HG02642 (cell line): Measurements from ENCODE around the gene LDB3.

Experiments
- ATAC-seq: cut with Tn5 transposase; IDR thresholded peaks from one replicate; pipeline ENCODE4 v1.9.1; 2021; ENCODE audit warnings: mild to moderate bottlenecking; ENCODE audit not compliant: unreplicated experiment, poor library complexity

LDB3 gene

DNA sequence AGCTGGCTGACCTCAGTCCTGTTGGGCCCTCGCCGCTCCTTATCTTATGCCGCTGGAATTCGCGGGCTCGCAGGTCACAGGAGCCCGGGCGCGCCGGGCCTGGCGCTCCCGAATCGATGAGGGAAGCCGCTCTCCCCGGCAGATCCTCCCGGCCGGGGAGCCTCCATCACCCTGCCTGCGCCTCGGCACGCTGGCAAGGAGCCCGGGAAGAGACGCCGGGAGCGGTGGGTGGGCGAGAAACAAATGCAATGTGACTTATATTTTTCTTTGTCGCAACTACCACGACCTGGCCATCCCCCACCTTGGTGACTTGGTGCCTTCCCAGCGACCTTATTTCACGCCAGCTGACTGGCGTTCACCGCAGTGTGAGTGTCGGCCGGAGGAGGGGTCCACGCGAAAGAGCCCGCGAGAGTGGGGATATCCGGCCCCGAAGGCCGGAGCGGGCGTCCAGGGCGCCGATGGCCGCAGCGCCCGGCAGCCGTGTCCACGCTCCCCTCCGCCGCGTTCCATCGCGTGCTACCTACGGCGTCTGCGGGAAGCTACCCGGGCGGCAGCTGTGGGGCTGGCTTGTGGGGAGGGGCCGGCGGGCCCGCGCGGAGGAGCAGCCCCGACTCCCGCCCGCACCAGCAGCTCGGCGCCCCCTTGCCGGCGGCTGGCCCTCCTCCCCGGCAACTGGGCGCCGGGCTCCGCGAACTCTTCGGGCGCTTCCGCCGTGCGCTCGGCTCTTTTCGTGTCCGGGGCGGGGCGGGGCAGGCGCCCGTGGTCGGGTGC is 87.6 kb downstream of the LDB3 start:
- ATAC-seq: peak; percentile 86

DNA sequence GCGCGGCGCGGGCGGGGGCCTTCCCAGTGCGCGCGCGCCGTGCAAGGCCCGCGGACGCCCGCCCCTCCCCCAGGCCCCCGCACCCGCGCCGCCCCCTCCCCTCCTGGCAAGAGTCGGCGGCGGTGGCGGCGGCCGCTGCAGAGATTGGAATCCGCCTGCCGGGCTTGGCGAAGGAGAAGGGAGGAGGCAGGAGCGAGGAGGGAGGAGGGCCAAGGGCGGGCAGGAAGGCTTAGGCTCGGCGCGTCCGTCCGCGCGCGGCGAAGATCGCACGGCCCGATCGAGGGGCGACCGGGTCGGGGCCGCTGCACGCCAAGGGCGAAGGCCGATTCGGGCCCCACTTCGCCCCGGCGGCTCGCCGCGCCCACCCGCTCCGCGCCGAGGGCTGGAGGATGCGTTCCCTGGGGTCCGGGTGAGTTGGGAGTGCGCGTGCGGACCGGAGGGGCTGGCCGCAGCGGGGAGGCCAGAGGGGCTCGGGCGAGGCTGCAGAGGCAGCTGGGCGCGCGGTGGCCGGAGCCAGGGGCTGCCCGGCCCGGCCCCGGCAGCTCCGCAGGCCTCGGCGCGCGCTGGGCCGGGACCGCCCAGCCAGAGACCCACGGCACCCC is 88.3 kb downstream of the LDB3 start, which contains the start of gene BMPR1A:
Gene BMPR1A, plus strand, starts transcription at position 109 of the 602 bp plus-strand sequence. CDS start 119,400 bp downstream, outside the sequence.
- ATAC-seq: peak; percentile 41

DNA sequence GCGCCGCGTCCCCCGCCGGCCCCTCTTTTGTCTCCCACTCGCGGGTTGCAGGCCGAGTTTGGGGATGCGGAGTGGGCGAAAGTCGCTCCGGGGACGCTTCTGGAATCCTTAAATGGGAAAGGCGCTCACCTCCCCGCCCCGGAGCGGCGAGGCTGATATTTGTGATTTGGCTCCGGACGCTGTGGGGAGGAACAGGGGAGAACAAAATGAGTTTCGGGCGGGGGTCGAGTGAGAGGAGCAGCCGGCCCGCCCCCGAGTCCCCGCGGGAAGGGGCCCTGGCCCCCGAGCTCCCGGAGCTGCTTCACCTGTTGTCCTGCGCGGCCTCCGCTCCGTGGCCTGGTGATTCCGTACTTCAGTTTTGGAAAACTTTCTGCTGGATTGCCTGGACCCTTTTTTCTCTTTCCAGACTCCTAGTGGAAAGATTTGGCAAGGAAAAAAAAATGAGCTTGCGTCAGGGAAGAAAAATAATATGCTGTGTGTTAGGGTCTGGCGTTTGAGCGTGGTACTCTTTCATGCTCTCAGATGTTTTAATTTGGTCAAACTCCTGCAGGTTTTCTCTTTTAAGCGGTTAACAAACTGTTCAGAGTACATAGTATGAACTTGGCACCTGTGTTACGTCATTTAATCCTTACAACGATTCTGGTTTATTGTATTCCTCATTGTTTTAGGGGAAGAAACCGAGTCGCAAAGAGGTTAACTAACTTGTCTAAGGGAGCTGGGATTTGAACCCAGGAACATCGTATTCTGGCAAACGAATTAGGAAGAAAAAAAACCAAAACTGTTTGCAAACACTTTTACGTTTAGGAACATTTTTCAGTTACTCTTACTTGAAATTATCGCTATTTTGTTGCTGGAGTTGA is 89.0 kb downstream of the LDB3 start:
- ATAC-seq: peak; percentile 6

DNA sequence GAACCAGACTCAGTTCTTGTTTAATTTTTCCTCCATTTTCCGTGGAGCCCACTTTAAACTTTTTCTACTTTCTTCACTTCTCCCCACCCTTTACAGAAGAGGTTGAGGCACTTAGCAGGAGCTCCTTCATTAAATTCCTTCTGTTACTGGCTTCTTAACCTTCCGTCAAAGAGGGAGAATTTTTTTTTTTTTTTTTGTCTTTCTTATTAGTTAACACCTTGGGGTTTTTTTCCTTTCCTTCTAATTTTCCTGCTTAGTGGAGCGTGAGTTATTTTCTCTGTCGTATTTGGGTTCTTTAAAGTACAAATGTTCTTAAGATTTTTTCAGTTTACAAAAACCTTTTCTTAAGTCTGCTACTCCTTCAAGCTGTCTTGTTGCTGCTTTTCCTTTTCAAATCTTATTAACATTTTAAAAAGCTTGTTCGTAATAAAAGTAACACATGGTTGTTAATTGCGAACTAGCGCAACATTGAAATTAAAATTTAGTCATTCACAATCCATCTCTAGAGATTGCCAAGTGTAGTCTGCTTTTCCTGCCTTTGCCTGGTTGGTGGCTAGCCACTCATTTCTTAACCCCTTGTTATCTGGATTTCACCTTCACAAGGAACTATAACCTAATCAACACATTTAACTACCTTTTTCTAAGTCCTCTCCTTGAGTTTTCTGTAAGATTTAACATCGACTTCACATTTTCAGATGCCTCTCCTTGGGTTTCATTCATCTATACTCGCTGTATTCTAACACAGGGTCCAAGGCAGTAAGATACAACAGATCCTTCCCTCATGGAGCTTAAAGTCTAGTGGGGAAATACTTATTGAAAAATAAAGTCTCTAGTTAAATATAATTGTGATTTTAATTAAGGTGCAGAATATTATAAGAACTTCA is 90.1 kb downstream of the LDB3 start:
- ATAC-seq: no peak

DNA sequence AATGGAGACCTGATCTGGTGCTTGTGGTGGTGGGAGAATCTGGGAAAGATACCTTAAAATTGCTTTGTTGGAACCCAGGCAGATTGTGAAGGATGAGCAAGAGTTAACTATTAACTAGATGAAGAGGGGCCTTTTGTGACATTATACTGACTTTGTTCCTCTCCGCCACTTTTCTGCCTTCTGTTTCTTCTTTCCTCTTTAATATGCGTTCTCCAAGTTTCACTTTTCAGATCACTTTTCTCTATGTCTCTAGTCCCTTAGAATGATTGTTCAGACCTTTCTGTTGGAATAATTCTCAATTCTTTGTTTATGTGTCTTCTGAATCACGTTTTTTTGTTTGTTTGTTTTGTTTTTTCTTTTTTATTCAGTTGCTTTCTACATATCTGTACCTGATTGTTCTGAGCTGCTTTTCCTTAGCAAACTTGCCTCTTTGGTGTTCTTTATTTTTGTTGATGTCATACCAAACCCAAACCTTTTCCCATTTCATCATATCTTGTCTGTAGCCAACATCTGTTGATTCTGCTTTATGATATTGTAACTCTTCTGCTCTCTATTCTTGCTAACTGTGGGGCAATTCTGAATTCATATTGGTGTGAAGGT is 90.9 kb downstream of the LDB3 start:
- no peak for ATAC-seq

DNA sequence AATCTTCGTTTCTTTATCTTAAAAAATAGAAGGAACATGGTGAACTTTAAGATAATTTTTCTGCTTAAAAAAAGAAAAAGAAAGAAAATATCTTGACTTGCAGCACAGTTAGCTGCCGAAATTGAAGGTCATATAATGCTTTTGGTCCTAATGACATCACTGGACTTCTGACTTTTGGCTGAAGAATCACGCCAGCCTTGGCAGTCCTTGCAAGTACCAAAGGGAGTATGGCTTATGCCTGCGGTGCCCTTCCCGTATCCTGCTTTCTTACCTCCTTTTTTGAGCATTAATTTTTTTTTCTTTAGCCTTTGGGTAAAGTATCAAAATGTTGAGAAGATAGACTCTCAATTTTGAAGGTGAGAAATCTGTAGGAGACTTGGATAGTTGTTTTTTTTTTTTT is 95.1 kb downstream of the LDB3 start:
- no peak for ATAC-seq

DNA sequence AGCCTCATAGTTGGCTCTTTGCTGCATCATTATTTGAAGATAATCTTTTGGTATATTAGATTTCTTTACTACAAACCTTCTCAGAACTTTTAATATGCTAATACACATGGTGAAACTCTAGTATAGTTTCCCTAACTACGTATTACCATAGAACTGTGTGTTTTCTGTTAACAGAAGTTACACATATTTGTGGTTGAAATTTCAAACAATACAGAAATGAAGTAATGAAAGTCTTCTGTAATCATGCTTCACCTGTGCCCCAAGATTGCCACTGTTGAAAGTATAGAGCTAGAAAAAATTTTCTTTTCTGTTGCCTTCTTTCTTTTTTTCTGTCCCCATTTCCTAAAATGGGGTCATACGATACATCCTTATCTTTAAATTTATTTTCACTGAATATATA is 97.2 kb downstream of the LDB3 start:
- no peak for ATAC-seq

DNA sequence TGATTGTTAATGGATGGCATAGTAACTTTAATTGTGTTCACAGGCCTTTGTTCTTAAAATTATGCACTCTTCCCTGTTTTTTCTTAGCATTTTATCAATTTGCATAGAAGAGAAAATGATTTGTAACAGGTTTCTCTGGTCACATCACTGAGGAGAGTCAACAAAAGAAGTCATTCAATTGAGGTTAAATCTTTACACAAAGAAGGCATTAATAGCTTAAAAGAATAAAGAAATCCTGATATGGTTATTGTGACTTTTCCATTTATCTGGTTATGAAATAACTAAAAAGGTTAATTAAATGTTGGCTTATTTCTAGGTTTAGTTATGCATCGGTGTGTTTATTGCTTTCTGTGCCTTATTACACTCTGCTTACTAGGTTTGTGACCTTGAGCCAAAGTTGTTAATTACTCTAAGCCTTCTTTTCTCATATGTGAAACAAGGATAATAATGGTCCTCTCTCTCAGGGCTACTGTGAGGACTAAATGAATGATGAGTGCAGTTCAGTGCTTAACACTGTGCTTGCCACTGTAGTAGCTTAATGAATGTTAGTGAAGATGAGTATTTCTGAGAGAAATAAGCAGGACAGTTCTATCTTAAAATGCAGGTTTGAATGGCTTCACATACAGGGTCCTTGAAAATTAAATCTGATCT is 100.2 kb downstream of the LDB3 start:
- no peak for ATAC-seq

DNA sequence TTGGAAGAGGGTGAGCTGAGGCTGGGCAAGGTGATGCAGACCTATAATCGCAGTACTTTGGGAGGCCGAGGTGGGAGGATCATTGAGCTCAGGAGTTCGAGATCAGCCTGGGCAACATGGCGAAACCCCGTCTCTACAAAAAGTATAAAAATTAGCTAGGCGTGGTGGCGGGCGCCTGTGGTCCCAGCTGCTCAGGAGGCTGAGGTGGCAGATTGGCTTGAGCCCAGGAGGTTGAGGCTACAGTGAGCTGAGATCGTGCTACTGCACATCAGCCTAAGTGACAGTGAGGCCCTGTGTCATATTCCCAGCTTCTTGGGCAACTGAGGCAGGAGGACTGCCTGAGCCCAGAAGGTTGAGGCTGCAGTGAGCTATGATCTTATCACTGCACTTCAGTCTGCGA is 101.7 kb downstream of the LDB3 start:
- no peak for ATAC-seq

DNA sequence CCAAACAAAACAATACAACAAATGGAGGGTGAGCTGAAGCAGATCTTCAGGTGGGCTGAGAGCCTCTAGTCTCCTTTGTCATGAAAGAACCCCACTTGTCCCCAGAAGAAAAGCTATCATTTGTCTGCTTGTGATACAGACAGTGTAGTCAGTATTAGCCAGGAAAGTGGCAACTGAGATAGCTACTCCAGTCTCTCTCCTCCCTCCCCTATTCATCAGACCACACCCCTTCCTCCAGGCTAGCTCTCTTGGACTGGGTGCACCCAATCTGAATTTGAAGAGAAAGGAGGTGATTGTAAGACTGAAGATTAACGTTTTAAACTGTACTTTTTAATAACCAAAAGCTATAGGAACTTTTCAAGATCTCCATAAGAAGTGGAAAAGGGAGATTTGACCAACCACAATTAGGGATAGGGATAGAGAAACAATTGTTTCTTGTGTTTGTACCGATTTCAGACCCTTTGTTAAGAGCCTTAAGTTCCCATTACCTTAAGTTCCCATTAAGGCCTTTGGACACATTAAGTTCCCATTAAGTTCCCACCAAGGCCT is 102.2 kb downstream of the LDB3 start:
- no peak for ATAC-seq

DNA sequence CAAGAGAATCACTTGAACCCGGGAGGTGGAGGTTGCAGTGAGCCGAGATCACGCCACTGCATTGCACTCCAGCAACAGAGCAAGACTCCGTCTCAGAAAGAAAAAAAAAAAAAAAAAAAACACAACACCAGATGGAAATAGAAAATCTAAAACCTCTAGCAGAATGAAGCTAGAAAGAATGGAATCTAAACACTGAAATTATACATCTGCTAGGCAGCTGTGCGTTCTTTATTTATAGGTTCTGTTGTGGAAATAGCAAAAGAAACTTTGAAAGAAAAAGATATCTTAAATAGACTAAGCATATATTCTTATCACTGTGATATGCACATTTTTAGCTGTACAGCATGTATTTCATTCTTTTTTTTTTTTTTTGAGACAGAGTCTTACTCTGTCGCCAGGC is 105.2 kb downstream of the LDB3 start:
- no peak for ATAC-seq

DNA sequence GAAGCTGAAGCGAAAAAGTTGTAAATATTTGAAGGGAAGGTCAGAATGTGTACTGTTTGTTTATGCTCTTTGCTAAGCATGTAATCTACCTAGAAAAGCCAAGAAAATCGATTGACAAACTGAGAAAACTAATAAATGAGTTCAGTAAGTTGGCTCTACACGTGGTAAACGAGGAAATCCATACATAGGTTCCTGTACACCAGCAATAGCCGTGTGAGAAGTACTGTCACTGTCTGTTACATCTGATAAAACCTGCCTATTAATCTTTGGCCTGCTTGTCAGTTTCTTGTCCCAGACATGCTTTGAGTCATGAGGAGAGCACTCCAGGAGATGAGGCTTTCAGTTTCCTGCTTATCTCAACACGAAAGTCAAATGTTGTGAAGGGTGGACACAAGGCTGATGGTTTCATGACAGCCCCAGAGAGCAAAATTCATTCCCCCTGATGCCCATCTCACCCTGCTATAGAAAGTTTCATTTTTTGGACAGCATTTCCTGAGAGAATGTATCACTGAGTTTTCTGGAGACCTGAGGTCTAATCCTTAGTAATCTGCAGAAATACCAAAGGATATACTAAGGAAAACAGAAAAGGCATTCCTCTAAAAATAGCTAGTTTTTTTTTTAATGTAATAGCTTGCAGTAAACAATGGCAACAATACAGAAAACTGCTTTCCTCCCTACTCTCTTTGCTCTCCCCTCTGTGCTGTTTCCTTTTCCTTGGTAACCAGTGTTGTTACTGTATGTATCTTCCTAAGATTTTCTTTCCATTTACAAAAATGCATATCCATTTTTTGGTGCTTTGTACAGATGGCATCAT is 107.0 kb downstream of the LDB3 start:
- ATAC-seq: no peak

DNA sequence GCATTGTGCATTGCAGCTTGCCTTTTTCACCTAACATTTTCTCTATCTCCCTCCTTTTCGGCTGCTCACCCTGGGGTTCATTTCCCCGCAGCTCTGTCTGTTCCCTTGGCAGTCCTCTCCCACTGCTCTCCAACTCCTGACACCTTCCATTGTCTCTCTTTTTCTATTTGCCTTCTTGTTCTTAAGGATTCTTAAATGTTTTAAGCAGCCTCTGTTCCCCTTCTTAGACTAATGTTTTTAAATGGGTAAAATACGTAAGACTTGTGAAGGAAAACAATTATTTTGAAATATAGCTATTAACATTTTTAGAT is 107.5 kb downstream of the LDB3 start:
- no peak for ATAC-seq

DNA sequence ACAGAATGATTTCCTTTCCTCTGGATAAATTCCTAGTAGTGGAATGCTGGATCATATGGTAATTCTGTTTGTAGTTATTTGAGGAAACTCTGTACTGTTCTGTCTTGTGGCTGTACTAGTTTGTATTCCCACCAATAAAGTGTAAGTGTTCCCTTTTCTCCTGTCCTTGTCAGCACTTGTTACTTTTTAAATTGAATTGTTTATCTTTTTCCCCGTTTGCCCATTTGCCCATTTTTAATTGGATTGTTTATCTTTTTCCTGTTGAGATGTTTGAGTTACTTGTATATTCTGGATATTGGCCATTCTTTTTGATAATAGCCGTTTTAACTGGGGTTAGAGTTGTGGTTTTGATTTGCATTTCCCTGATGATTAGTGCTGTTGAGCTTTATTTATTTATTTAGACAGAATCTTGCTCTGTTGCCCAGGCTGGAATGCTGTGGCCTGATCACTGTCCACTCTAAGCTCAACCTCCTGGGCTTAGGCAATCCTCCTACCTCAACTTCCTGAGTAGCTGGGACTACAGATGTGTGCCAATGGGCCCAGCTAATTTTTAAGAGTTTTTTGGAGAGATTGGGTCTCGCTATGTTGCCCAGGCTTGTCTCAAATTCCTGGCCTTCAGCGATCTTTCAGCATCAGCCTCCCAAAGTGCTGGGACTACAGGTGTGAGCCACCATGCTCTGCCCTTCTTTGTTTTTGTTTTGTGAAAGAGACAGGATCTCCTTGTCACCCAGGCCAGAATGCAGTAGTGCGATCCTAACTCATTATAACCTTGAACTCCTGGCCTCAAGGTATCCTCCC is 111.1 kb downstream of the LDB3 start:
- no peak for ATAC-seq

DNA sequence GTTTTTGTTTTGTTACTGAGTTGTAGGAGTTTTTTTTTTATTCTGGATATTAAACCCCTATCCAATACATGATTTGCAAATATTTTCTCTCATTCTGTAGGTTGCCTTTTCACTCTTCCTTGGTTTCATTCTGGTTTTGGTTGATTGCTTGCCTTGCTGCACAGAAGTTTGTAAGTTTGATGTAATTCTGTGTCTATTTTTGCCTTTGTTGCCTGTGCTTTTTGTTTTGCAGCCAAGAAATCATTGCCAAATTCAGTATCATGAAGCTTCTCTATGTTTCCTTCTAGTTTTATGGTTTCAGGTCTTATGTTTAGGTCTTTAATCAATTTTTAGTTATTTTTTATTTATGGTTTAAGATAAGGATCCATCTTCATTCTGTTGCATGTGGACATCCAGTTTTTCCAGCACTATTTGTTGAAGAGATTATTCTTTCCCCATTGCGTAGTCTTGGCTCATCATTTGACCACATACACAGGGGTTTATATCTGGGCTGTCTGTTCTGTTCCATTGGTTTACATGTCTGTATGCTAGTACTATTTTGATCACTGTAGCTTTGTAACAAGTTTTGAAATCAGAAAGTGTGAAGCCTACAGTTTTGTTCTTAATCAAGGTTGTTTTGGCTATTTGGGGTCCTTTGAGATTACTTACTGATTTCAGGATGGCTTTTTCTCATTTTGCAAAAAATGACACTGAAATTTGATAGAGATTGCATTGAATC is 114.5 kb downstream of the LDB3 start:
- peak; percentile 81 for ATAC-seq

DNA sequence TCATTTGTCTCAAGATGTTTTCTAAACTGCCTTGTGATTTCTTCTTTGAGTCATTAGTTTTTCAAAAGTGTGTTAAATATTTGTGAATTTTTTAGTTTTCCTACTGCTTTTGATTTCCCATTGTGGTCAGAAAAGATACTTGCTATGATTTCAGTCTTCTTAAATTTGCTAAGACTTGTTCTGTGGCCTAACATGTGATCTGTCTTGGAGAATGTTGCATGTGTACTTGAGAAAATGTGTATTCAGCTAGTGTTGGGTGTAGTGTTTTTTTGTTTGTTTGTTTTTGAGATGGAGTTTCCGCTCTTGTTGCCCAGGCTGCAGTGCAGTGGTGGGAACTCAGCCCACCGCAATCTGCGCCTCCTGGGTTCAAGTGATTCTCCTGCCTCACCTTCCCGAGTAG is 116.7 kb downstream of the LDB3 start:
- no peak for ATAC-seq
